GM12878 (cell line): ENCODE measurements around the gene REPIN1. TPM values are rescaled to one million over a fixed set of nuclear protein-coding genes. Genes with fewer than 3 reads are reported as not detected.

ENCODE experiments used
- ATAC-seq: fragments of 200-7000 bp; cut with Tn5 transposase; 3 replicates; pipeline ENCODE4 v1.9.1; 2020; ENCODE audit warnings: mild to moderate bottlenecking, moderate library complexity
- BruUV-seq: library from RNA; stranded (reverse); fragments of 400-500 nt; replicated peaks from 2 replicates; lab custom pipeline; 2021; lab: Mats Ljungman, UMichigan
- CTCF ChIA-PET: fragments of 300-600 bp; sonication (Branson Sonifier 250); formaldehyde crosslinking; extraction: SDS; loops from one replicate; lab custom pipeline; 2021; ENCODE audit warnings: inconsistent platforms; lab: Yijun Ruan, JAX
- POLR2A ChIA-PET: fragments of 350-600 bp; formaldehyde crosslinking; extraction: SDS; loops from one replicate; lab custom pipeline; 2021; ENCODE audit warnings: inconsistent platforms; lab: Charles Lee
- RAD21 ChIA-PET: fragments of 300-600 bp; sonication (Branson Sonifier 250); formaldehyde crosslinking; loops from one replicate; lab custom pipeline; 2023; ENCODE audit warnings: antibody characterized with exemption; ENCODE audit not compliant: unreplicated experiment; lab: Charles Lee
- SMC1A ChIA-PET: fragments of 300-600 bp; sonication (Branson Sonifier 250); formaldehyde crosslinking; loops from one replicate; lab custom pipeline; 2023; ENCODE audit not compliant: unreplicated experiment, uncharacterized antibody; lab: Charles Lee
- DNase-seq: peaks from one replicate; pipeline ENCODE4 v3.0.0-alpha.2; 2011; ENCODE audit warnings: low read depth, low spot score
- FAIRE-seq: peaks from 3 replicates; lab custom pipeline; 2011; peaks lifted over from hg19 to GRCh38; lab: Jason Lieb, UNC
- H2AFZ ChIP-seq: 2 replicates; pipeline ENCODE4 v1.6.0; 2011; ENCODE audit warnings: low read depth, low read length, control low read depth; ENCODE audit not compliant: control insufficient read depth
- H3K27ac ChIP-seq: 2 replicates; pipeline ENCODE4 v1.5.1; 2011; ENCODE audit warnings: control low read depth; ENCODE audit not compliant: control insufficient read depth, insufficient read depth
- H3K27me3 ChIP-seq, 2 experiments: replicated peaks in 1 of 2; 2 replicates each; pipeline versions ENCODE4 v1.6.0 to v1.6.1; 2011; ENCODE audit warnings: low read length in 1 of 2; ENCODE audit not compliant: control insufficient read depth in 2 of 2, insufficient read depth in 2 of 2
- H3K36me3 ChIP-seq, 2 experiments: 2 replicates each; pipeline ENCODE4 v1.5.1; 2011; ENCODE audit warnings: low read length in 1 of 2; ENCODE audit not compliant: control insufficient read depth in 2 of 2, insufficient read depth in 2 of 2
- H3K4me1 ChIP-seq: 2 replicates; pipeline ENCODE4 v1.6.1; 2011; ENCODE audit warnings: mild to moderate bottlenecking, low read length, moderate library complexity, mixed read lengths; ENCODE audit not compliant: control insufficient read depth, insufficient read depth
- H3K4me2 ChIP-seq: 2 replicates; pipeline ENCODE4 v1.6.0; 2011; ENCODE audit warnings: control low read depth; ENCODE audit not compliant: control insufficient read depth, insufficient read depth
- H3K4me3 ChIP-seq: fragments of 200-600 bp; sonication (generic); 2 replicates; pipeline ENCODE4 v1.5.1; 2016
- H3K79me2 ChIP-seq: 2 replicates; pipeline ENCODE4 v1.6.0; 2011; ENCODE audit warnings: low read length; ENCODE audit not compliant: control insufficient read depth, insufficient read depth
- H3K9ac ChIP-seq: 2 replicates; pipeline ENCODE4 v1.8.0; 2011; ENCODE audit warnings: low read length, control low read depth, mixed read lengths; ENCODE audit not compliant: control insufficient read depth, insufficient read depth
- H3K9me3 ChIP-seq: replicated peaks from 3 replicates; pipeline ENCODE4 v1.5.1; 2011; ENCODE audit warnings: mild to moderate bottlenecking, low read length; ENCODE audit not compliant: control insufficient read depth, insufficient read depth
- H4K20me1 ChIP-seq: 2 replicates; pipeline ENCODE4 v1.6.0; 2011; ENCODE audit not compliant: control insufficient read depth, insufficient read depth
- CEBPB ChIP-seq, 2 experiments: fragments of 150-350 bp in 1 of 2; IDR thresholded peaks; 2 replicates each; pipeline ENCODE4 v1.6.1; 2012 to 2014; ENCODE audit warnings: low read depth in 2 of 2, low read length in 2 of 2, borderline replicate concordance in 1 of 2, inconsistent platforms in 1 of 2
- CHD4 ChIP-seq: fragments of 200-600 bp; sonication (generic); IDR thresholded peaks from 2 replicates; pipeline ENCODE4 v1.6.1; 2016; ENCODE audit warnings: mild to moderate bottlenecking
- CREB1 ChIP-seq: IDR thresholded peaks from 2 replicates; pipeline ENCODE4 v1.6.1; 2012; ENCODE audit warnings: low read depth, mild to moderate bottlenecking, inconsistent platforms
- MEF2A ChIP-seq: IDR thresholded peaks from 2 replicates; pipeline ENCODE4 v1.6.1; 2011; ENCODE audit warnings: low read depth, mild to moderate bottlenecking, low read length, moderate library complexity; ENCODE audit not compliant: insufficient read depth
- MYB ChIP-seq: fragments of 150-350 bp; IDR thresholded peaks from 2 replicates; pipeline ENCODE4 v1.6.1; 2014; ENCODE audit warnings: mild to moderate bottlenecking, low read depth, low read length, borderline replicate concordance
- NFYA ChIP-seq: IDR thresholded peaks from 2 replicates; pipeline ENCODE4 v1.6.1; 2011; ENCODE audit warnings: low read depth, mild to moderate bottlenecking, low read length, improper control_type of control experiment, borderline replicate concordance
- RAD51 ChIP-seq: fragments of 450-650 bp; IDR thresholded peaks from 2 replicates; pipeline ENCODE4 v1.6.1; 2016; ENCODE audit warnings: moderate library complexity, mild to moderate bottlenecking, inconsistent platforms
- RBBP5 ChIP-seq: fragments of 200-600 bp; sonication (generic); conservative IDR thresholded peaks from 2 replicates; pipeline ENCODE4 v1.6.1; 2016
- REST ChIP-seq: IDR thresholded peaks from 2 replicates; pipeline ENCODE4 v1.6.1; 2012; ENCODE audit warnings: mild to moderate bottlenecking, low read depth, low read length
- RFX5 ChIP-seq: IDR thresholded peaks from 2 replicates; pipeline ENCODE4 v1.6.1; 2011; ENCODE audit warnings: low read depth, low read length, improper control_type of control experiment
- SMAD1 ChIP-seq: fragments of 450-650 bp; IDR thresholded peaks from 2 replicates; pipeline ENCODE4 v1.6.1; 2018; ENCODE audit warnings: mild to moderate bottlenecking, low read depth; ENCODE audit not compliant: partially characterized antibody
- ZNF207 ChIP-seq: fragments of 450-650 bp; IDR thresholded peaks from 2 replicates; pipeline ENCODE4 v1.6.1; 2014; ENCODE audit warnings: antibody characterized with exemption, mild to moderate bottlenecking, borderline replicate concordance
- WGBS: methylation state at CpG from one replicate; pipeline ENCODE4 v1.1.6; 2016; ENCODE audit warnings: low lambda C conversion rate; ENCODE audit not compliant: insufficient replicate concordance, insufficient coverage; ENCODE audit errors: missing lambda C conversion rate; 5-methylcytosine and 5-hydroxymethylcytosine counted together
- in situ Hi-C: fragments of 300-500 bp; cut with MboI; formaldehyde crosslinking; loops from 9 replicates; pipeline ENCODE4 v1.14.3; 2018; ENCODE audit warnings: mixed read lengths
- intact Hi-C: fragments of 100-400 bp; cut with micrococcal nuclease; formaldehyde crosslinking; loops from one replicate; pipeline ENCODE4 v1.14.2; 2022; ENCODE audit not compliant: unreplicated experiment
- polyA plus RNA-seq, 11 experiments: library from polyadenylated mRNA; depleted of rRNA in 4 of 11; unstranded in 6 of 11; stranded (reverse) in 5 of 11; fragments of >200 nt; fragmentation: Nextera tagmentation in 4 of 11; fragmentation: Illumina TruSeq in 1 of 11; extraction: Ambion mirVana in 4 of 11; extraction: Trizol in 1 of 11; gene quantifications; 1 replicate in 1 of 11; 2 replicates in 10 of 11; pipeline versions ENCODE4 v1.2.1 to v1.2.3, GENCODE V29; 2011 to 2016; ENCODE audit warnings: inconsistent platforms in 2 of 11, missing spikeins in 2 of 11, low read depth in 1 of 11
- total RNA-seq, 4 experiments: library from RNA; depleted of rRNA in 3 of 4; stranded (reverse); fragments of >200 nt in 3 of 4; fragmentation: Illumina TruSeq in 1 of 4; extraction: Trizol in 1 of 4; gene quantifications; 2 replicates each; pipeline versions ENCODE4 v1.2.1 to v1.2.3, GENCODE V29; 2013 to 2021
- TF ChIP-seq, protein P1 (sequence below): fragments of 450-650 bp; formaldehyde crosslinking; IDR thresholded peaks from 2 replicates; pipeline ENCODE4 v1.4.0; 2020; ENCODE audit warnings: mild to moderate bottlenecking, moderate library complexity
- TF ChIP-seq, protein P2 (sequence below), 3 experiments: IDR thresholded peaks in 2 of 3; conservative IDR thresholded peaks in 1 of 3; 2 replicates each; pipeline ENCODE4 v1.5.1; 2011; ENCODE audit warnings: low read depth in 3 of 3, low read length in 3 of 3, mild to moderate bottlenecking in 3 of 3, control low read depth in 2 of 3, moderate library complexity in 2 of 3, inconsistent platforms in 1 of 3, mixed read lengths in 1 of 3; ENCODE audit not compliant: control insufficient read depth in 2 of 3, insufficient read depth in 1 of 3; ENCODE audit errors: extremely low read depth in 1 of 3

The REPIN1 gene
- total and polyA plus RNA-seq, 10 of the 15 experiments (the other 5 are each of a cell fraction or from before 2014, with no cell fraction given), result 5.1 to 172 (median 76.9) TPM

DNA sequence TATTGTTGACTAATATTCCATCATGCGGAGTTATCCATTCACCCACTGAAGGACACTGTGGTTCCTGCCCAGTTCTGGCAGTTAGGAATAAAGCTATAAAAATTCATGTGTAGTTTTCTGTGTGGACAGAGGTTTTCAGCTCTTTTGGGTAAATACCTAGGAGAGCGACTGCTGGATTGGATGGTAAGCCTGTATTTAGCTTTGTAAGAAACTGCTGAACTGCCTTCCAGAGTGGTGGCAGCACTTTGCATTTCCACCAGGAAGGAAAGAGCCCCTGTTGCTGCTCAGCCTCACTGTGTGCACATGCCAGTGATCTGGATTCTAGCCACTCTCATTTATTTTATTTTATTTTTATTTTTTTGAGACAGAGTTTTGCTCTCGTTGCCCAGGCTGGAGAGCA lies 24.7 kb downstream of the REPIN1 start:
- no peaks in the 10 kb centered on the region for H3K9me3 ChIP-seq
- H2AFZ ChIP-seq, result no peak overlapping the region
- no peaks in the 10 kb centered on the region; the same call in 1 of the 2 replicates for H4K20me1 ChIP-seq
- DNase-seq (no peak), FAIRE-seq (no peak), ATAC-seq (no peak)
- H3K27me3 ChIP-seq, result no peaks in the 10 kb centered on the region
- no peak overlapping the region for H3K4me2 ChIP-seq
- ChIA-PET RAD21 (no interaction called here), CTCF (interaction anchor here (0.6 to 1.2 kb wide), 5 partner anchors 9 to 376 kb away, joined by 3 to 4 read pairs (median 3); no protein-coding TSS in a partner anchor), SMC1A (interaction anchor here (1.5 kb wide), 1 partner anchor 11 kb away, joined by 5 read pairs; no protein-coding TSS in a partner anchor), POLR2A (interaction anchor here (1.5 kb wide), 2 partner anchors 8 to 27 kb away, joined by 3 read pairs; no protein-coding TSS in a partner anchor)
- no TSS peak for BruUV-seq
- 80% methylated on average over 3 of the region's 3 CpGs for WGBS
- H3K9ac ChIP-seq, result no peak overlapping the region
- H3K27ac ChIP-seq, result no peak overlapping the region
- no peaks in the 10 kb centered on the region for H3K79me2 ChIP-seq
- intact Hi-C loops, result no loop called here
- in situ Hi-C loops, result no loop called here
- no peaks in the 10 kb centered on the region for H3K4me1 ChIP-seq
- no peak overlapping the region for H3K4me3 ChIP-seq
- H3K36me3 ChIP-seq, result peaks cover 9 to 12% of the 10 kb centered on the region in 2 experiments; a peak in 3 of 4 replicates
- TF ChIP-seq REST (no peak), ZNF207 (no peak), SMAD1 (no peak), RFX5 (no peak), NFYA (no peak), RAD51 (no peak), MYB (no peak), RBBP5 (no peak), CEBPB (IDR thresholded peaks at IDR 0.05; ENCODE audit: borderline replicate concordance in 1 of 2, low read depth in 2 of 2, low read length in 2 of 2) (no peak), CHD4 (no peak), CREB1 (no peak), MEF2A (no peak)
- TF ChIP-seq, protein P1, sequence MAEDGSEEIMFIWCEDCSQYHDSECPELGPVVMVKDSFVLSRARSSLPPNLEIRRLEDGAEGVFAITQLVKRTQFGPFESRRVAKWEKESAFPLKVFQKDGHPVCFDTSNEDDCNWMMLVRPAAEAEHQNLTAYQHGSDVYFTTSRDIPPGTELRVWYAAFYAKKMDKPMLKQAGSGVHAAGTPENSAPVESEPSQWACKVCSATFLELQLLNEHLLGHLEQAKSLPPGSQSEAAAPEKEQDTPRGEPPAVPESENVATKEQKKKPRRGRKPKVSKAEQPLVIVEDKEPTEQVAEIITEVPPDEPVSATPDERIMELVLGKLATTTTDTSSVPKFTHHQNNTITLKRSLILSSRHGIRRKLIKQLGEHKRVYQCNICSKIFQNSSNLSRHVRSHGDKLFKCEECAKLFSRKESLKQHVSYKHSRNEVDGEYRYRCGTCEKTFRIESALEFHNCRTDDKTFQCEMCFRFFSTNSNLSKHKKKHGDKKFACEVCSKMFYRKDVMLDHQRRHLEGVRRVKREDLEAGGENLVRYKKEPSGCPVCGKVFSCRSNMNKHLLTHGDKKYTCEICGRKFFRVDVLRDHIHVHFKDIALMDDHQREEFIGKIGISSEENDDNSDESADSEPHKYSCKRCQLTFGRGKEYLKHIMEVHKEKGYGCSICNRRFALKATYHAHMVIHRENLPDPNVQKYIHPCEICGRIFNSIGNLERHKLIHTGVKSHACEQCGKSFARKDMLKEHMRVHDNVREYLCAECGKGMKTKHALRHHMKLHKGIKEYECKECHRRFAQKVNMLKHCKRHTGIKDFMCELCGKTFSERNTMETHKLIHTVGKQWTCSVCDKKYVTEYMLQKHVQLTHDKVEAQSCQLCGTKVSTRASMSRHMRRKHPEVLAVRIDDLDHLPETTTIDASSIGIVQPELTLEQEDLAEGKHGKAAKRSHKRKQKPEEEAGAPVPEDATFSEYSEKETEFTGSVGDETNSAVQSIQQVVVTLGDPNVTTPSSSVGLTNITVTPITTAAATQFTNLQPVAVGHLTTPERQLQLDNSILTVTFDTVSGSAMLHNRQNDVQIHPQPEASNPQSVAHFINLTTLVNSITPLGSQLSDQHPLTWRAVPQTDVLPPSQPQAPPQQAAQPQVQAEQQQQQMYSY (CRISPR knock-in tag), result no peak
- TF ChIP-seq, protein P2, sequence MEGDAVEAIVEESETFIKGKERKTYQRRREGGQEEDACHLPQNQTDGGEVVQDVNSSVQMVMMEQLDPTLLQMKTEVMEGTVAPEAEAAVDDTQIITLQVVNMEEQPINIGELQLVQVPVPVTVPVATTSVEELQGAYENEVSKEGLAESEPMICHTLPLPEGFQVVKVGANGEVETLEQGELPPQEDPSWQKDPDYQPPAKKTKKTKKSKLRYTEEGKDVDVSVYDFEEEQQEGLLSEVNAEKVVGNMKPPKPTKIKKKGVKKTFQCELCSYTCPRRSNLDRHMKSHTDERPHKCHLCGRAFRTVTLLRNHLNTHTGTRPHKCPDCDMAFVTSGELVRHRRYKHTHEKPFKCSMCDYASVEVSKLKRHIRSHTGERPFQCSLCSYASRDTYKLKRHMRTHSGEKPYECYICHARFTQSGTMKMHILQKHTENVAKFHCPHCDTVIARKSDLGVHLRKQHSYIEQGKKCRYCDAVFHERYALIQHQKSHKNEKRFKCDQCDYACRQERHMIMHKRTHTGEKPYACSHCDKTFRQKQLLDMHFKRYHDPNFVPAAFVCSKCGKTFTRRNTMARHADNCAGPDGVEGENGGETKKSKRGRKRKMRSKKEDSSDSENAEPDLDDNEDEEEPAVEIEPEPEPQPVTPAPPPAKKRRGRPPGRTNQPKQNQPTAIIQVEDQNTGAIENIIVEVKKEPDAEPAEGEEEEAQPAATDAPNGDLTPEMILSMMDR (IDR thresholded peaks at IDR 0.05 in 2 of 3, conservative IDR thresholded peaks at IDR 0.05 in 1 of 3; ENCODE audit: control insufficient read depth in 2 of 3, extremely low read depth in 1 of 3, insufficient read depth in 1 of 3, low read depth in 3 of 3, low read length in 3 of 3), result no peak
